Upper lobe of left lung (tissue), 4 donors: Measurements from ENCODE around the gene NR1I2.

Source experiments
- POLR2AphosphoS5 ChIP-seq, 2 donors: sonication (generic); formaldehyde crosslinking; IDR thresholded peaks; one replicate each; pipeline ENCODE4 v1.5.1; 2017; ENCODE audit warnings: antibody characterized with exemption in 2 of 2
- TF ChIP-seq, protein P1 (sequence below), 6 experiments: fragments of 450-650 bp in 4 of 6; fragments of 200-600 bp in 2 of 6; sonication (generic) in 2 of 6; IDR thresholded peaks; one replicate each; pipeline ENCODE4 v1.5.1; 2016 to 2019; ENCODE audit warnings: antibody characterized with exemption in 6 of 6

DNA sequence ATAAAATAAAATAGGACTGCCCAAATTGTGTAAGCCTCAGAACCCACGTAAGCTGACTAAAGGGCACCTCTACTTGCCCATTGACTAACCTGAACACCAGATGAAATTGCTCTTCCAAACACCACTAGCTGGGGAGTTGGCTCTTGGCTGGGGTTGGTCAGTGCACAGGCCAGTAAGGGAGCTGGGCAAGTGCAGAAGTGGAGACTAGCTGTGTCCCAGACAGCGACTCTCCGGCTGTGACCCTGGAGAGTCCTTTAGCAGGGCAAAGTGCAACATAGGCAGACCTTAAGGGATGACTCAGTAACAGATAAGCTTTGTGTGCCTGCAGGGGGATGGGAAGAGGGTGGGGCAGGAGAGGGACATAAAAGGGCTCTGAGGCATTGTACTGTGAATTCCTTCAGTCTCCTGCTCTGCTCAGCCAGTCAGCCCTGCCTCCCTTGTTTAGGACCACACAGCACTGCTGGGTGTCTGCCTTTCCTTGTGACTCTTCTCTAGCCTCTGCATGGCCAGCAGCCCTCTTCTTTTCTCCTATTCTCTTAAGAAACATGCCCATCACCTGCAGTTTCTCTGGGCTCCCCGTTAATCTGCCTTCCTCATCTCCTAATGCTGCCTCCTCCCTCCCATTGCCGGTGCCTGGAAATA lies 13.2 kb downstream of the NR1I2 start:
- TF ChIP-seq POLR2AphosphoS5 (IDR thresholded peaks at IDR 0.05): no peak
- TF ChIP-seq, protein P1, sequence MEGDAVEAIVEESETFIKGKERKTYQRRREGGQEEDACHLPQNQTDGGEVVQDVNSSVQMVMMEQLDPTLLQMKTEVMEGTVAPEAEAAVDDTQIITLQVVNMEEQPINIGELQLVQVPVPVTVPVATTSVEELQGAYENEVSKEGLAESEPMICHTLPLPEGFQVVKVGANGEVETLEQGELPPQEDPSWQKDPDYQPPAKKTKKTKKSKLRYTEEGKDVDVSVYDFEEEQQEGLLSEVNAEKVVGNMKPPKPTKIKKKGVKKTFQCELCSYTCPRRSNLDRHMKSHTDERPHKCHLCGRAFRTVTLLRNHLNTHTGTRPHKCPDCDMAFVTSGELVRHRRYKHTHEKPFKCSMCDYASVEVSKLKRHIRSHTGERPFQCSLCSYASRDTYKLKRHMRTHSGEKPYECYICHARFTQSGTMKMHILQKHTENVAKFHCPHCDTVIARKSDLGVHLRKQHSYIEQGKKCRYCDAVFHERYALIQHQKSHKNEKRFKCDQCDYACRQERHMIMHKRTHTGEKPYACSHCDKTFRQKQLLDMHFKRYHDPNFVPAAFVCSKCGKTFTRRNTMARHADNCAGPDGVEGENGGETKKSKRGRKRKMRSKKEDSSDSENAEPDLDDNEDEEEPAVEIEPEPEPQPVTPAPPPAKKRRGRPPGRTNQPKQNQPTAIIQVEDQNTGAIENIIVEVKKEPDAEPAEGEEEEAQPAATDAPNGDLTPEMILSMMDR (IDR thresholded peaks at IDR 0.05): no peak
